ENCODE results near the gene HRH1.

HRH1 gene

GRCh38 chr3:11228041-11228440 is 73.7 kb downstream of the HRH1 start:
- no peak for ATAC-seq
- Mint-ChIP-seq H3K9me3 (no peaks in the 10 kb centered on the region), H3K4me1 (peaks cover 30% of the 10 kb centered on the region), H3K4me3 (no peak overlapping the region), H3K27me3 (peaks cover 6% of the 10 kb centered on the region), H3K27ac (no peak overlapping the region)
- no peak for DNase-seq

- peaks cover 24% of the 10 kb centered on the region for H3K27me3 Mint-ChIP-seq
- no peak overlapping the region for H3K27ac Mint-ChIP-seq
- ATAC-seq (no peak), DNase-seq (no peak)
- no peak overlapping the region for H3K4me3 Mint-ChIP-seq
- H3K9me3 Mint-ChIP-seq, result no peaks in the 10 kb centered on the region
- peaks cover 29% of the 10 kb centered on the region for H3K4me1 Mint-ChIP-seq
Measured at GRCh38 chr3:11230125-11230524, 75.8 kb downstream of the HRH1 start.

- Mint-ChIP-seq H3K27me3 (peaks cover 24% of the 10 kb centered on the region), H3K27ac (no peak overlapping the region), H3K9me3 (no peaks in the 10 kb centered on the region), H3K4me1 (peaks cover 21% of the 10 kb centered on the region), H3K4me3 (no peak overlapping the region)
- no peak for ATAC-seq
- no peak for DNase-seq
Measured at GRCh38 chr3:11230832-11231231, 76.5 kb downstream of the HRH1 start.

- Mint-ChIP-seq H3K9me3 (peaks cover 4 to 9% of the 10 kb centered on the region in 2 donors), H3K4me1 (peaks cover 43% of the 10 kb centered on the region), H3K27me3 (peaks cover 24% of the 10 kb centered on the region), H3K4me3 (no peak overlapping the region), H3K27ac (no peak overlapping the region)
- ATAC-seq (no peak), DNase-seq (no peak)
Measured at GRCh38 chr3:11235385-11235784, 81.1 kb downstream of the HRH1 start.

GRCh38 chr3:11236588-11237461 is 82.5 kb downstream of the HRH1 start:
- no peak overlapping the region for H3K27ac Mint-ChIP-seq

GRCh38 chr3:11238060-11238459 is 83.8 kb downstream of the HRH1 start:
- H3K27ac Mint-ChIP-seq, result peak overlapping the region; percentile 85 to 95
- ATAC-seq (peak; percentile 69), DNase-seq (peak in 1 of 2 donors; percentile 36)
- H3K4me1 Mint-ChIP-seq, result peaks cover 43% of the 10 kb centered on the region
- peaks cover 4 to 9% of the 10 kb centered on the region in 2 donors for H3K9me3 Mint-ChIP-seq
- H3K27me3 Mint-ChIP-seq, result peaks cover 18% of the 10 kb centered on the region
- peak overlapping the region; percentile 52 to 64 for H3K4me3 Mint-ChIP-seq

More at GRCh38 chr3:11236588-11237461, 82.5 kb downstream of the HRH1 start:
- H3K4me1 Mint-ChIP-seq, result peaks cover 43% of the 10 kb centered on the region
- peak; percentile 72 to 81 for DNase-seq
- ATAC-seq, result no peak
- peaks cover 4 to 9% of the 10 kb centered on the region in 2 donors for H3K9me3 Mint-ChIP-seq
- H3K27me3 Mint-ChIP-seq, result peaks cover 24% of the 10 kb centered on the region
- H3K4me3 Mint-ChIP-seq, result no peak overlapping the region

- Mint-ChIP-seq H3K9me3 (peaks cover 4 to 9% of the 10 kb centered on the region in 2 donors), H3K27ac (peak overlapping the region; percentile 85 to 95), H3K27me3 (peaks cover 10% of the 10 kb centered on the region), H3K4me3 (peak overlapping the region in 1 of 2 donors; percentile 51), H3K4me1 (peaks cover 43% of the 10 kb centered on the region)
- DNase-seq (peak in 1 of 2 donors; percentile 43), ATAC-seq (peak; percentile 85)
Measured at GRCh38 chr3:11238880-11239279, 84.6 kb downstream of the HRH1 start.

- Mint-ChIP-seq H3K4me3 (peak overlapping the region in 1 of 2 donors; percentile 26), H3K27ac (peak overlapping the region; percentile 13 to 85), H3K4me1 (peaks cover 43% of the 10 kb centered on the region), H3K27me3 (peaks cover under 1% of the 10 kb centered on the region), H3K9me3 (peaks cover 4 to 9% of the 10 kb centered on the region in 2 donors)
- no peak for ATAC-seq
- no peak for DNase-seq
Measured at GRCh38 chr3:11239796-11240195, 85.5 kb downstream of the HRH1 start.

- H3K4me3 Mint-ChIP-seq, result peak overlapping the region; percentile 52 to 55
- ATAC-seq (peak; percentile 69), DNase-seq (peak; percentile 20 to 35)
- H3K4me1 Mint-ChIP-seq, result peaks cover 43% of the 10 kb centered on the region
- H3K9me3 Mint-ChIP-seq, result peaks cover 4 to 9% of the 10 kb centered on the region in 2 donors
- H3K27ac Mint-ChIP-seq, result peak overlapping the region; percentile 75 to 92
- no peaks in the 10 kb centered on the region for H3K27me3 Mint-ChIP-seq
Measured at GRCh38 chr3:11240496-11240895, 86.2 kb downstream of the HRH1 start.

- Mint-ChIP-seq H3K27me3 (no peaks in the 10 kb centered on the region), H3K4me3 (no peak overlapping the region), H3K9me3 (peaks cover 0 to 2% of the 10 kb centered on the region in 2 donors), H3K4me1 (peaks cover 18% of the 10 kb centered on the region), H3K27ac (no peak overlapping the region)
- ATAC-seq (no peak), DNase-seq (no peak)
Measured at GRCh38 chr3:11244121-11244677, 89.9 kb downstream of the HRH1 start.

GRCh38 chr3:11245276-11245675 is 91.0 kb downstream of the HRH1 start:
- Mint-ChIP-seq H3K27me3 (no peaks in the 10 kb centered on the region), H3K4me3 (no peak overlapping the region), H3K9me3 (no peaks in the 10 kb centered on the region), H3K4me1 (peaks cover 7% of the 10 kb centered on the region), H3K27ac (no peak overlapping the region)
- DNase-seq, result no peak
- ATAC-seq, result no peak

- no peaks in the 10 kb centered on the region for H3K9me3 Mint-ChIP-seq
- DNase-seq, result no peak
Measured at GRCh38 chr3:11245827-11246662, 91.8 kb downstream of the HRH1 start.

GRCh38 chr3:11246663-11246970 is 92.3 kb downstream of the HRH1 start:
- ATAC-seq, result no peak
- Mint-ChIP-seq H3K9me3 (no peaks in the 10 kb centered on the region), H3K4me3 (no peak overlapping the region), H3K27ac (no peak overlapping the region), H3K4me1 (peaks cover 3% of the 10 kb centered on the region), H3K27me3 (no peaks in the 10 kb centered on the region)
- no peak for DNase-seq

More at GRCh38 chr3:11245827-11246662, 91.8 kb downstream of the HRH1 start:
- H3K27ac Mint-ChIP-seq, result no peak overlapping the region
- H3K27me3 Mint-ChIP-seq, result no peaks in the 10 kb centered on the region
- H3K4me3 Mint-ChIP-seq, result no peak overlapping the region
- no peaks in the 10 kb centered on the region for H3K4me1 Mint-ChIP-seq
- peak; percentile 45 for ATAC-seq

- Mint-ChIP-seq H3K4me3 (no peak overlapping the region), H3K9me3 (no peaks in the 10 kb centered on the region), H3K4me1 (peaks cover 6% of the 10 kb centered on the region), H3K27ac (no peak overlapping the region), H3K27me3 (no peaks in the 10 kb centered on the region)
- ATAC-seq, result no peak
- DNase-seq, result no peak
Measured at GRCh38 chr3:11247362-11247761, 93.1 kb downstream of the HRH1 start.

GRCh38 chr3:11248596-11248995 is 94.3 kb downstream of the HRH1 start:
- no peaks in the 10 kb centered on the region for H3K9me3 Mint-ChIP-seq
- H3K27ac Mint-ChIP-seq, result no peak overlapping the region
- no peaks in the 10 kb centered on the region for H3K27me3 Mint-ChIP-seq
- peaks cover 6% of the 10 kb centered on the region for H3K4me1 Mint-ChIP-seq
- DNase-seq (no peak), ATAC-seq (no peak)
- no peak overlapping the region for H3K4me3 Mint-ChIP-seq

All from stimulated activated naive CD8-positive, alpha-beta T cell treated with anti-CD3 and anti-CD28 coated beads, Interleukin-15, amount 100 ng/mL, for 72 hours (primary cell).